ENCODE results near the gene ENOX1. TPM values are rescaled to one million over a fixed set of nuclear protein-coding genes. Genes with fewer than 3 reads are reported as not detected.
A peak's percentile ranks its signal among the peaks of the same experiment; 100 is the strongest.

Gene ENOX1
- total RNA-seq, 1 experiment from 2014 or later, result 1.8 TPM

- DNase-seq (ENCODE audit: unreplicated experiment), result no peak
- no peaks in the 10 kb centered on the region for H3K27me3 Mint-ChIP-seq (ENCODE audit: insufficient read depth, unreplicated experiment)
- H3K4me3 Mint-ChIP-seq (ENCODE audit: unreplicated experiment), result no peak overlapping the region
- peaks cover 32% of the 10 kb centered on the region for H3K4me1 Mint-ChIP-seq (ENCODE audit: insufficient read depth, unreplicated experiment)
- intact Hi-C loops (cut with micrococcal nuclease), result no loop called here
- POLR2A ChIA-PET, result no interaction called here
- H3K27ac Mint-ChIP-seq (ENCODE audit: low read depth, unreplicated experiment), result no peak overlapping the region
- CTCF ChIA-PET, result no interaction called here
- BruUV-seq (replicated peaks), result no TSS peak
- H3K9me3 Mint-ChIP-seq (ENCODE audit: unreplicated experiment), result no peaks in the 10 kb centered on the region
- no peak for TF ChIP-seq CTCF (IDR thresholded peaks at IDR 0.05; ENCODE audit: unreplicated experiment)
- no peaks in the 10 kb centered on the region for H3K36me3 Mint-ChIP-seq (ENCODE audit: insufficient read depth, unreplicated experiment)
These were observed 511.9 kb downstream of the ENOX1 start for GRCh38 chr13:43274881-43275280.

DNA sequence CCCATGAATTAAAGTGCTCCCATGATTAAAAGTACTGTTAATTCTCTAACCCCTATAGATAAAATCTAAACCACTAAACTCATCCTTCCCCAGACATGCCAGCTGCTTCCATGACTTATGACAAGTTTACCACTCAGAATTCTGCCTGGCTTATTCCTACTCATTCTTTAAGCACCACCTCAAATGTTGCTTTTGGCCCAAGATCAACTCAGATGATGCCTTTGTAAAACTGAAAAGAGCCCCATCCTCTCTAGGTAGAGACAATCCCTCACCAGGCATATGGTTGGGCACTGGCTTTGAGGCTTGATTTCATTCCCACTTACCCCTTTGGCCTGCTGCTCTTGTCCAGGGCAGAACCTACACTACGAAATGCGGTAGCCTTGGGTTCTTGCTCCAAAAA, 513.4 kb downstream of the ENOX1 start:
- DNase-seq (ENCODE audit: unreplicated experiment), result peak; percentile 42
- H3K9me3 Mint-ChIP-seq (ENCODE audit: unreplicated experiment), result no peaks in the 10 kb centered on the region
- no TSS peak for BruUV-seq (replicated peaks)
- H3K4me1 Mint-ChIP-seq (ENCODE audit: insufficient read depth, unreplicated experiment), result peaks cover 45% of the 10 kb centered on the region
- no peak overlapping the region for H3K4me3 Mint-ChIP-seq (ENCODE audit: unreplicated experiment)
- no peaks in the 10 kb centered on the region for H3K27me3 Mint-ChIP-seq (ENCODE audit: insufficient read depth, unreplicated experiment)
- H3K27ac Mint-ChIP-seq (ENCODE audit: low read depth, unreplicated experiment), result peak overlapping the region; percentile 11
- no peaks in the 10 kb centered on the region for H3K36me3 Mint-ChIP-seq (ENCODE audit: insufficient read depth, unreplicated experiment)
- ChIA-PET POLR2A (interaction anchor here (0.7 kb wide), 1 partner anchor 34 kb away, joined by 4 read pairs; no protein-coding TSS in a partner anchor), CTCF (no interaction called here)
- intact Hi-C loops (cut with micrococcal nuclease), result no loop called here
- TF ChIP-seq CTCF (IDR thresholded peaks at IDR 0.05; ENCODE audit: unreplicated experiment), result no peak

GRCh38 chr13:43272851-43273250, 513.9 kb downstream of the ENOX1 start:
- DNase-seq (ENCODE audit: unreplicated experiment), result no peak
- intact Hi-C loops (cut with micrococcal nuclease), result no loop called here
- ChIA-PET CTCF (no interaction called here), POLR2A (no interaction called here)
- no peak for TF ChIP-seq CTCF (IDR thresholded peaks at IDR 0.05; ENCODE audit: unreplicated experiment)
- Mint-ChIP-seq H3K27me3 (ENCODE audit: insufficient read depth, unreplicated experiment) (no peaks in the 10 kb centered on the region), H3K4me1 (ENCODE audit: insufficient read depth, unreplicated experiment) (peaks cover 45% of the 10 kb centered on the region), H3K27ac (ENCODE audit: low read depth, unreplicated experiment) (peak overlapping the region; percentile 11), H3K9me3 (ENCODE audit: unreplicated experiment) (no peaks in the 10 kb centered on the region), H3K36me3 (ENCODE audit: insufficient read depth, unreplicated experiment) (no peaks in the 10 kb centered on the region), H3K4me3 (ENCODE audit: unreplicated experiment) (no peak overlapping the region)
- BruUV-seq (replicated peaks), result no TSS peak

GRCh38 chr13:43271152-43271551, 515.6 kb downstream of the ENOX1 start:
- no peaks in the 10 kb centered on the region for H3K36me3 Mint-ChIP-seq (ENCODE audit: insufficient read depth, unreplicated experiment)
- H3K9me3 Mint-ChIP-seq (ENCODE audit: unreplicated experiment), result no peaks in the 10 kb centered on the region
- intact Hi-C loops (cut with micrococcal nuclease), result no loop called here
- H3K4me3 Mint-ChIP-seq (ENCODE audit: unreplicated experiment), result no peak overlapping the region
- no peak for DNase-seq (ENCODE audit: unreplicated experiment)
- ChIA-PET POLR2A (no interaction called here), CTCF (no interaction called here)
- no peak for TF ChIP-seq CTCF (IDR thresholded peaks at IDR 0.05; ENCODE audit: unreplicated experiment)
- no peak overlapping the region for H3K27ac Mint-ChIP-seq (ENCODE audit: low read depth, unreplicated experiment)
- no peaks in the 10 kb centered on the region for H3K27me3 Mint-ChIP-seq (ENCODE audit: insufficient read depth, unreplicated experiment)
- no TSS peak for BruUV-seq (replicated peaks)
- peaks cover 45% of the 10 kb centered on the region for H3K4me1 Mint-ChIP-seq (ENCODE audit: insufficient read depth, unreplicated experiment)

All from MCF 10A (cell line).